Hepatic stellate cell (primary cell): Measurements from ENCODE around the gene EPHX1.

Source experiments
- DNase-seq: peaks from one replicate; pipeline ENCODE4 v3.0.0; 2011; ENCODE audit warnings: low spot score

EPHX1 gene

GRCh38 chr1:225842788-225843425 is 33.0 kb downstream of the EPHX1 start:
- DNase-seq, result no peak

- DNase-seq, result no peak
These were observed 33.5 kb downstream of the EPHX1 start for GRCh38 chr1:225843426-225843795.

- no peak for DNase-seq
These were observed 34.5 kb downstream of the EPHX1 start for GRCh38 chr1:225844236-225845061.

GRCh38 chr1:225845097-225845496 is 35.2 kb downstream of the EPHX1 start:
- no peak for DNase-seq

- peak; percentile 84 for DNase-seq
These were observed 35.8 kb downstream of the EPHX1 start for GRCh38 chr1:225845571-225846259.

GRCh38 chr1:225846331-225847310 is 36.7 kb downstream of the EPHX1 start:
- DNase-seq, result no peak

GRCh38 chr1:225847610-225848009 is 37.7 kb downstream of the EPHX1 start:
- no peak for DNase-seq

- no peak for DNase-seq
These were observed 38.4 kb downstream of the EPHX1 start for GRCh38 chr1:225848030-225848955.

GRCh38 chr1:225849925-225850324 is 40.0 kb downstream of the EPHX1 start:
- DNase-seq, result no peak

GRCh38 chr1:225850370-225850769 is 40.4 kb downstream of the EPHX1 start:
- DNase-seq, result no peak

GRCh38 chr1:225851805-225852204 is 41.9 kb downstream of the EPHX1 start:
- DNase-seq, result no peak

GRCh38 chr1:225852413-225853124 is 42.6 kb downstream of the EPHX1 start:
- no peak for DNase-seq

- DNase-seq, result no peak
These were observed 43.5 kb downstream of the EPHX1 start for GRCh38 chr1:225853441-225853840.

- no peak for DNase-seq
These were observed 45.8 kb downstream of the EPHX1 start for GRCh38 chr1:225855503-225856300.

- DNase-seq, result no peak
These were observed 47.3 kb downstream of the EPHX1 start for GRCh38 chr1:225857256-225857655.

- DNase-seq, result no peak
These were observed 49.2 kb downstream of the EPHX1 start for GRCh38 chr1:225859151-225859550.

- DNase-seq, result no peak
These were observed 50.2 kb downstream of the EPHX1 start for GRCh38 chr1:225860107-225860506.

GRCh38 chr1:225860876-225861441 is 51.0 kb downstream of the EPHX1 start:
- no peak for DNase-seq
